HL-60 (cell line): Measurements from ENCODE around the gene TIMP4.

ENCODE experiments used
- DNase-seq, 2 experiments: peaks; one replicate each; pipeline ENCODE4 v3.0.0-alpha.2; 2010 to 2020; ENCODE audit warnings: low read depth in 1 of 2, low spot score in 1 of 2
- H3K27ac ChIP-seq: fragments of 250-450 bp; sonication (Bioruptor Pico); replicated peaks from 2 replicates; pipeline ENCODE4 v1.5.1; 2020; ENCODE audit warnings: mild to moderate bottlenecking, moderate library complexity
- H3K27me3 ChIP-seq: fragments of 250-450 bp; sonication (Bioruptor Pico); 2 replicates; pipeline ENCODE4 v1.5.1; 2021; ENCODE audit warnings: mild to moderate bottlenecking, moderate library complexity; ENCODE audit not compliant: insufficient read depth, poor library complexity, severe bottlenecking
- H3K4me3 ChIP-seq: replicated peaks from 2 replicates; pipeline ENCODE4 v1.5.1; 2011; ENCODE audit warnings: mild to moderate bottlenecking, control low read depth, low read length; ENCODE audit not compliant: insufficient read depth
- GABPA ChIP-seq: IDR thresholded peaks from 2 replicates; pipeline ENCODE4 v1.6.1; 2012; ENCODE audit warnings: low read depth
- POLR2AphosphoS5 ChIP-seq: IDR thresholded peaks from 2 replicates; pipeline ENCODE4 v1.6.1; 2012; ENCODE audit warnings: low read depth
- SPI1 ChIP-seq: IDR thresholded peaks from 2 replicates; pipeline ENCODE4 v1.6.1; 2012; ENCODE audit warnings: low read depth, mild to moderate bottlenecking, borderline replicate concordance
- TF ChIP-seq, protein P1 (sequence below): IDR thresholded peaks from 2 replicates; pipeline ENCODE4 v1.6.1; 2012; ENCODE audit warnings: low read depth; ENCODE audit not compliant: insufficient replicate concordance
- TF ChIP-seq, protein P2 (sequence below): IDR thresholded peaks from one replicate; pipeline ENCODE4 v1.5.1; 2011; ENCODE audit warnings: low read length, control low read depth, inconsistent platforms; ENCODE audit not compliant: insufficient read depth

The TIMP4 gene

DNA sequence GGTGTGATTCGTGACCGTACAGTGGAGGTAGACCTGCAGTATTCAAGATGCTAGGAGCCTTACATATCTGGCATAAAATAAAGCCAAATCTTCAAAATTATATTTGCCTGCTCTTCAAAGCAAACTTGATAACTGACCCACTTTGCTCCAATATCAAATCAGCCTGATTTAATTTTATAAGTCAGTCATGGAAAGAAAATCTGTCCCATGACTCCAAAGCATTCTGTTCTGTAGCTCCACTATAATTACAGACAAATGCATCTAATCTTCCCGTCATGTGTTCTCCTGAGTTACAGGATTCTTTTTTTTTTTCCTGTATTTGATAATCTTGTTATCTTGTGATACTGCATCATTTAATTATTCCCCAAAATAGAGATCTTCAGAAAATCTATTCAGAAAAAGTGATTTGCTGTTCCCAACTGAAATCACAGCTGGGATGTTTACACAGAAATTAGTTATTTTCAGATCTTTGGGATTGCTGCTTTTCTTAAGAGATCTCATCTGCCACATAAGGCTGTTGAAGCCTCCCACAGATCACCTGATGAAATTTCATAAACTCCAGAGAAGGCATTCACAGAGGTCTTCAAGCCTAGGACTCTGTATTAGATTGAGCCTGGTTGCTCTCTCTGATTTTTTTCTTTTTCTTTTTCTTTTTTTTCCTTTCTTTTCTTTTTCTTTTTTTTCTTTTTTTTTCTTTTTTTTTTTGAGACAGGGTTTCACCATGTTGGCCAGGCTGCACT lies 27.2 kb downstream of the TIMP4 start:
- TF ChIP-seq GABPA (no peak), POLR2AphosphoS5 (no peak), SPI1 (no peak)
- TF ChIP-seq, protein P1, sequence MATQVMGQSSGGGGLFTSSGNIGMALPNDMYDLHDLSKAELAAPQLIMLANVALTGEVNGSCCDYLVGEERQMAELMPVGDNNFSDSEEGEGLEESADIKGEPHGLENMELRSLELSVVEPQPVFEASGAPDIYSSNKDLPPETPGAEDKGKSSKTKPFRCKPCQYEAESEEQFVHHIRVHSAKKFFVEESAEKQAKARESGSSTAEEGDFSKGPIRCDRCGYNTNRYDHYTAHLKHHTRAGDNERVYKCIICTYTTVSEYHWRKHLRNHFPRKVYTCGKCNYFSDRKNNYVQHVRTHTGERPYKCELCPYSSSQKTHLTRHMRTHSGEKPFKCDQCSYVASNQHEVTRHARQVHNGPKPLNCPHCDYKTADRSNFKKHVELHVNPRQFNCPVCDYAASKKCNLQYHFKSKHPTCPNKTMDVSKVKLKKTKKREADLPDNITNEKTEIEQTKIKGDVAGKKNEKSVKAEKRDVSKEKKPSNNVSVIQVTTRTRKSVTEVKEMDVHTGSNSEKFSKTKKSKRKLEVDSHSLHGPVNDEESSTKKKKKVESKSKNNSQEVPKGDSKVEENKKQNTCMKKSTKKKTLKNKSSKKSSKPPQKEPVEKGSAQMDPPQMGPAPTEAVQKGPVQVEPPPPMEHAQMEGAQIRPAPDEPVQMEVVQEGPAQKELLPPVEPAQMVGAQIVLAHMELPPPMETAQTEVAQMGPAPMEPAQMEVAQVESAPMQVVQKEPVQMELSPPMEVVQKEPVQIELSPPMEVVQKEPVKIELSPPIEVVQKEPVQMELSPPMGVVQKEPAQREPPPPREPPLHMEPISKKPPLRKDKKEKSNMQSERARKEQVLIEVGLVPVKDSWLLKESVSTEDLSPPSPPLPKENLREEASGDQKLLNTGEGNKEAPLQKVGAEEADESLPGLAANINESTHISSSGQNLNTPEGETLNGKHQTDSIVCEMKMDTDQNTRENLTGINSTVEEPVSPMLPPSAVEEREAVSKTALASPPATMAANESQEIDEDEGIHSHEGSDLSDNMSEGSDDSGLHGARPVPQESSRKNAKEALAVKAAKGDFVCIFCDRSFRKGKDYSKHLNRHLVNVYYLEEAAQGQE: no peak
- no peak for DNase-seq
- H3K4me3 ChIP-seq: no peak overlapping the region
- peaks cover 3% of the 10 kb centered on the region for H3K27me3 ChIP-seq
- no peak overlapping the region for H3K27ac ChIP-seq

DNA sequence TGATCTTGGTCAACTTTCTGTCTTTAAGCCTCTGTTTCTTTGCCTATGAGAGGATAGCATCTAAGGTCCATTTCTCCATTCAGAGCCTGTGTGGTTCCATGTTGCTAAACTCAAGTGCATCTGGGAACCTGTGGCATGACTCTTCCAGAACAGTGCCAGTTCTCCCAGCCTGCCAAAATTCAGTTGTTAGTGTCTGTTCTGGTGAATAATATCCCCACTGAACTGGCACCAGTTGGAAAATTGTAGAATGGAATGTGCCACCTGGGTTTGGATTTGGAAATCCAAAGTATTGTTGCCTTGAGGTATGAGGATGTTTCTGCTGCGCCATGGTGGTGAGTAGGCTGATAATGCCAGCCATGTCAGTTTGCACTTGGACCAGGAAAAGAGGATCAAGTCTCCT lies 31.3 kb downstream of the TIMP4 start:
- H3K27me3 ChIP-seq: peaks cover 6% of the 10 kb centered on the region
- H3K4me3 ChIP-seq: no peak overlapping the region
- no peak overlapping the region for H3K27ac ChIP-seq
- DNase-seq: no peak
- TF ChIP-seq SPI1: no peak
- TF ChIP-seq, protein P2, sequence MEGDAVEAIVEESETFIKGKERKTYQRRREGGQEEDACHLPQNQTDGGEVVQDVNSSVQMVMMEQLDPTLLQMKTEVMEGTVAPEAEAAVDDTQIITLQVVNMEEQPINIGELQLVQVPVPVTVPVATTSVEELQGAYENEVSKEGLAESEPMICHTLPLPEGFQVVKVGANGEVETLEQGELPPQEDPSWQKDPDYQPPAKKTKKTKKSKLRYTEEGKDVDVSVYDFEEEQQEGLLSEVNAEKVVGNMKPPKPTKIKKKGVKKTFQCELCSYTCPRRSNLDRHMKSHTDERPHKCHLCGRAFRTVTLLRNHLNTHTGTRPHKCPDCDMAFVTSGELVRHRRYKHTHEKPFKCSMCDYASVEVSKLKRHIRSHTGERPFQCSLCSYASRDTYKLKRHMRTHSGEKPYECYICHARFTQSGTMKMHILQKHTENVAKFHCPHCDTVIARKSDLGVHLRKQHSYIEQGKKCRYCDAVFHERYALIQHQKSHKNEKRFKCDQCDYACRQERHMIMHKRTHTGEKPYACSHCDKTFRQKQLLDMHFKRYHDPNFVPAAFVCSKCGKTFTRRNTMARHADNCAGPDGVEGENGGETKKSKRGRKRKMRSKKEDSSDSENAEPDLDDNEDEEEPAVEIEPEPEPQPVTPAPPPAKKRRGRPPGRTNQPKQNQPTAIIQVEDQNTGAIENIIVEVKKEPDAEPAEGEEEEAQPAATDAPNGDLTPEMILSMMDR: no peak
- TF ChIP-seq GABPA: no peak

DNA sequence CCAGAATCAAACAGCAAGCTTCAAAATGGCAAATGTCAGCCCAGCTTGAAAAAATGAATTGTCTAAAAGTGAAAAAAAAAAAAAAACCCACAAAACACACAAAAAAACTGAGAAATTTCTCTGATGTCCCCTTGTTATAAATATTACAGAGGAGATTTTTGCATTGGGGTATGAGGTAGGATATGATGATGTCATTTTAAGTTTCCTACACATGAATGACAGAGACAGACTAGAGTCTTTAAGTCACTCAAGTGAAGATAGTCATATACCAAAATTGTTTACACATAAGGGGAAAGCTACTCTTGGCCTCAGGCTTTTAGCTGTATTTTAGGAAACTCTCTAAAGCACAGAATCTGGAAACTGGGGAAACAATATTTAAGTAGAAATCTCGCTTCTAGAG lies 32.9 kb downstream of the TIMP4 start:
- no peak overlapping the region for H3K27ac ChIP-seq
- TF ChIP-seq, protein P1: no peak
- TF ChIP-seq POLR2AphosphoS5: no peak
- no peak overlapping the region for H3K4me3 ChIP-seq
- no peak for DNase-seq
- peaks cover 6% of the 10 kb centered on the region for H3K27me3 ChIP-seq

DNA sequence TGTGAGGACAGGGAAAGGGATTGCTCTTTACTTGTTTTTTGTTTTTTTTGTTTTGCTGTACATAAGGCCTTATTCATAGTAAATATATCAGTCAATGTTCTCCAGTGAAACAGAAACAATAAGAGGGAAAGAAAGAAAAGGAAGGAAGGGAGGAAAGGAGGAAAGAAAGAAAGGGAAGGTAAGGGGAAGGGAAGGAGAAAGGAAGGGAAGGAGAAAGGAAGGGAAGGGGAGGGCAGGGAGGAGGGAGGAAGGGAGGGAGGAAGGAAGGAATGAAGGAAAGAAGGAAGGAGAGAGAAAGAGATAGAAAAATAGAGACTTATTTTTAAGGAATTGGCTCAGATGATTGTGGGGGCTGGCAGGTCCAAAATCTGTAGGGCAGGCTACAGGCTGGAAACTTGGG lies 37.2 kb downstream of the TIMP4 start:
- peaks cover 9% of the 10 kb centered on the region for H3K27me3 ChIP-seq
- H3K27ac ChIP-seq: no peak overlapping the region
- no peak overlapping the region for H3K4me3 ChIP-seq
- DNase-seq: no peak
- TF ChIP-seq, protein P1: no peak
- TF ChIP-seq GABPA (no peak), SPI1 (no peak), POLR2AphosphoS5 (no peak)
- TF ChIP-seq, protein P2: no peak
